ENCODE measurements around the gene ADCY4.

The ADCY4 gene

DNA sequence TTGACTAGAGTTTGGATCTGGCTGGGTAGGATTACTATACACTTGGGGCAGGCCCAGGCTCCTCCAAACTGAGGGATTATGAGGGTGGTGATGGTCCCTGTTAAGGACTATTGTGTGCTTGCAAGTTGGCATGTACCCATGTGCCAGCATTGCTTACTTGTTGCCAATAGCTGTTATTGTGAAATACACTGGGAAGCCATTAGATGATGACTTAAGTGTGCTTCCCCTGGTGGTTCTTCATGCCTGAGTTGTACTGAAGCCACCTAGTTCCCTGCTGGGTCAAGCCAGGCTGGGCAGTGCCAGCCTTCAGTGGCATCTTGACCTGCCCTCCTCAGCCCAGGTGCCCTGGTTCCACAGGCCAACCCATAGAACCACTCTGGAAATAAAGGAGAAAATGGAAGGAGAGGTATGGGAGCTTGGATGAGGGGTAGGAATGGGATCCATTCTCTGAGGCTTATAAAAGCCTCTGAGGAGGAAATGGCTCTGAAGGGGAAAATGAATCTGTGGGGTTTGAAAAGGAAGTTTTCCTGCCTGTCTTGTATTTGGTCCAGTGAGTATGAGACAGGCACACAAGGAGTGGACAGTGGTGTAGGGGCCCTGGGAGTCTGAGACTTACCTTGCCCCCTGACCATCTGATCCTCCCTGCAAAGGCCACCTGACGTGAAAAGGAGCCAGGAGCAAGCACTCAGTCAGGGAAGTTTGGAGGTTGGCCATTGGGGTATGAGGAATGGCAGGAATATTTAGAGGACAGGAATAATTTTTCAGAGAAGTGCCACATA, 22.8 kb downstream of the ADCY4 start:
- DNase-seq (ENCODE audit: low read depth), result peak; percentile 47
- H3K4me3 ChIP-seq (replicated peaks; ENCODE audit: low read depth, low read length), result no peak overlapping the region
- no peak for TF ChIP-seq CTCF (IDR thresholded peaks at IDR 0.05; ENCODE audit: low read length, missing control alignments)

DNA sequence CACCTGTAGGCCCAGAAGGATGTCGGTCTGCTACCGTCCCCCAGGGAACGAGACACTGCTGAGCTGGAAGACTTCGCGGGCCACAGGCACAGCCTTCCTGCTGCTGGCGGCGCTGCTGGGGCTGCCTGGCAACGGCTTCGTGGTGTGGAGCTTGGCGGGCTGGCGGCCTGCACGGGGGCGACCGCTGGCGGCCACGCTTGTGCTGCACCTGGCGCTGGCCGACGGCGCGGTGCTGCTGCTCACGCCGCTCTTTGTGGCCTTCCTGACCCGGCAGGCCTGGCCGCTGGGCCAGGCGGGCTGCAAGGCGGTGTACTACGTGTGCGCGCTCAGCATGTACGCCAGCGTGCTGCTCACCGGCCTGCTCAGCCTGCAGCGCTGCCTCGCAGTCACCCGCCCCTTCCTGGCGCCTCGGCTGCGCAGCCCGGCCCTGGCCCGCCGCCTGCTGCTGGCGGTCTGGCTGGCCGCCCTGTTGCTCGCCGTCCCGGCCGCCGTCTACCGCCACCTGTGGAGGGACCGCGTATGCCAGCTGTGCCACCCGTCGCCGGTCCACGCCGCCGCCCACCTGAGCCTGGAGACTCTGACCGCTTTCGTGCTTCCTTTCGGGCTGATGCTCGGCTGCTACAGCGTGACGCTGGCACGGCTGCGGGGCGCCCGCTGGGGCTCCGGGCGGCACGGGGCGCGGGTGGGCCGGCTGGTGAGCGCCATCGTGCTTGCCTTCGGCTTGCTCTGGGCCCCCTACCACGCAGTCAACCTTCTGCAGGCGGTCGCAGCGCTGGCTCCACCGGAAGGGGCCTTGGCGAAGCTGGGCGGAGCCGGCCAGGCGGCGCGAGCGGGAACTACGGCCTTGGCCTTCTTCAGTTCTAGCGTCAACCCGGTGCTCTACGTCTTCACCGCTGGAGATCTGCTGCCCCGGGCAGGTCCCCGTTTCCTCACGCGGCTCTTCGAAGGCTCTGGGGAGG, 23.9 kb downstream of the ADCY4 start, which contains the start of gene LTB4R:
TSS of gene LTB4R (plus strand) at position 857 of the 959 bp plus-strand sequence. CDS start 4,150 bp downstream, outside the sequence.
- peak; percentile 82 for DNase-seq (ENCODE audit: low read depth)
- TF ChIP-seq CTCF (IDR thresholded peaks at IDR 0.05; ENCODE audit: low read length, missing control alignments), result no peak
- H3K4me3 ChIP-seq (replicated peaks; ENCODE audit: low read depth, low read length), result no peak within 1 kb of the TSS

- no peak for DNase-seq (ENCODE audit: low read depth)
- no peak for TF ChIP-seq CTCF (IDR thresholded peaks at IDR 0.05; ENCODE audit: low read length, missing control alignments)
- no peak overlapping the region for H3K4me3 ChIP-seq (replicated peaks; ENCODE audit: low read depth, low read length)
Measured at GRCh38 chr14:24310265-24310645, 24.6 kb downstream of the ADCY4 start.

DNA sequence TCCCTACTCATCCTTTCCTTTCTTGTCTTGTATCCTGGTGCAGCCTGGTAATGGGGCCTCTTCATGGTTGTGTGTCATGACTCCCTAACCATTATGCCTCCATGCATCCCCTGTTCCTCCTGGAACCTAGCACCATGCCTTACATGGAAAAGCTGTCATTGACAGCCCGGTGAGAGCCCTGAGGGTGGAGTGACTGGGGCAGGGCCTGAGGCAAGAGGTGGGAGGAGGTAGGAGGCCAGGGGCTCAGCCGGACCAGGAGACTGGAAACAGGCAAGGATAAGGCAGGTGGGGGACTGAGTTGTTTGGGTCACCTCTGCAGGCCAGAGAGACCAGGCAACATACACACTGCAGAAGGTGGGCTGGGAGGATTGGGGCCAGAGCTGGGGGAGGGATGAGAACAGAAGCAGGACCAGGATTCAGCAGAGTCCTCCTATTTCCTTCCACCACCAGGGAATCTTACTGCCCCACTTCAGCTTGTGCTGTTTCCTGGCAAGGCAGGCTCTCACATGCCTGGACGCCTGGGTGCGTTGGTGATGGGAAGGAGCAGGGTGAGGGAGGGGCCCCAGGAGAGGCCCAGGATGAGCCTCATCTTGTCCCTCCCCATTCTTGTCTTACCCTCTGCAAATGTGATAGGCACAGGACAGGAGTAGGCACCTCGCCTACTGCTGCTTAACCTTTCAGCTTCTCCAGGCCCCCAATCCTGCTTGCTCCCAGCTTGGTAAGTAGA, 25.2 kb downstream of the ADCY4 start, which contains the start of gene LTB4R2:
TSS of gene LTB4R2 (plus strand) at position 603 of the 727 bp plus-strand sequence. CDS start 525 bp downstream, outside the sequence.
- H3K4me3 ChIP-seq (replicated peaks; ENCODE audit: low read depth, low read length), result no peak within 1 kb of the TSS
- TF ChIP-seq CTCF (IDR thresholded peaks at IDR 0.05; ENCODE audit: low read length, missing control alignments), result no peak
- no peak for DNase-seq (ENCODE audit: low read depth)

GRCh38 chr14:24308342-24309124, 26.3 kb downstream of the ADCY4 start:
- no peak for DNase-seq (ENCODE audit: low read depth)

More at GRCh38 chr14:24308342-24309124, 26.3 kb downstream of the ADCY4 start:
- no peak overlapping the region for H3K4me3 ChIP-seq (replicated peaks; ENCODE audit: low read depth, low read length)
- no peak for TF ChIP-seq CTCF (IDR thresholded peaks at IDR 0.05; ENCODE audit: low read length, missing control alignments)
